GM12801 (cell line): Measurements from ENCODE around the gene LOXL3.

Experiments used
- CTCF ChIP-seq: IDR thresholded peaks from one replicate; pipeline ENCODE4 v1.5.1; 2011; ENCODE audit warnings: control low read depth; ENCODE audit not compliant: insufficient read length; ENCODE audit errors: extremely low read depth

The LOXL3 gene

DNA sequence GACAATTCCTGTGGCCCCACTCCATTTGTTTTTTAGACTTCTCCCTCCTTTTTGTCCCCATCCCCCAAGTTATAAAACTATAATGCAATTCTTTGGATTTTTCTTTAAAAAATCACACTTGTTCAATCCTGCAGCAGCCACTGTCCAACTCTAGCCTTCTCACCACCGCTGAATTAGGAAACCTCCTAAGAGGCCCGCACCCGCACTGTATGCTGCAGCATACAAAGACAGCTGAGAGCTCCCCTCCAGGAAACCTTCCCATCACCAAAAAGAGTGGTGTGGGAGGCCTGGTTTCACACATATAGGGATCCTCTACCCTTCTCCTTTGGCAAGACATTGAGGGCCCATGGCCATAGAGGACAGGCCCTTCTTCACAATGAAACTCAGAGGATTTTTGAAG lies 49.2 kb downstream of the LOXL3 start:
- TF ChIP-seq CTCF, result no peak

- TF ChIP-seq CTCF, result no peak
These were observed 50.0 kb downstream of the LOXL3 start for GRCh38 chr2:74503506-74504475.

- no peak for TF ChIP-seq CTCF
These were observed 50.8 kb downstream of the LOXL3 start for GRCh38 chr2:74502720-74503505.

DNA sequence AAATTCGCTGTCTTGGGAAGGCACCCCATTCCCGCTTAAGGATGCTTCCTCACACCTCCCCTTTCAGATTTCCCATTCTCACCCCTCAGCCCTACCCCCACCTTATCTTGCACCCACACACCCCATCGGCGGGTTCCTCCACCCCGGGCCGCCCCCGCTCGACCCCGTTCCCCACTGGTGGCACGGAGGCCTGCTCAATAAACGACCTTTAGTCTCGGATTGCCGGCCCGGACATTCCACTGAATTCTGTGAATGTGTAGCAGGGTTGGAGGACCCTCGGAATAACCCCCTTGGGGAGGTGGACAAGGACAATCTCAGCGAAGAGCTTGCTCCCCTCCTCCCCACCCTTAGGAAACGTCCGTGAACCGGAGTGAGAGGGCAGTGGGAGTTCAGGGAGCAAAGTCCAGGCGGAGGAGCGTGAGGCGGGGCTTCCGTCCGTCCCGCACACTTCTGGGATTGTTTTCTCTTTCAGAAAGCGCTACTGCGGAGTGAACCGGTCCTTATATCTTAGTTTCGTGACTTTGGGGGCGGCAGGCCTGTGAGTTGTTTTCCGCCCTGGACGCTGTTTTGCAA lies 51.5 kb downstream of the LOXL3 start:
- no peak for TF ChIP-seq CTCF

DNA sequence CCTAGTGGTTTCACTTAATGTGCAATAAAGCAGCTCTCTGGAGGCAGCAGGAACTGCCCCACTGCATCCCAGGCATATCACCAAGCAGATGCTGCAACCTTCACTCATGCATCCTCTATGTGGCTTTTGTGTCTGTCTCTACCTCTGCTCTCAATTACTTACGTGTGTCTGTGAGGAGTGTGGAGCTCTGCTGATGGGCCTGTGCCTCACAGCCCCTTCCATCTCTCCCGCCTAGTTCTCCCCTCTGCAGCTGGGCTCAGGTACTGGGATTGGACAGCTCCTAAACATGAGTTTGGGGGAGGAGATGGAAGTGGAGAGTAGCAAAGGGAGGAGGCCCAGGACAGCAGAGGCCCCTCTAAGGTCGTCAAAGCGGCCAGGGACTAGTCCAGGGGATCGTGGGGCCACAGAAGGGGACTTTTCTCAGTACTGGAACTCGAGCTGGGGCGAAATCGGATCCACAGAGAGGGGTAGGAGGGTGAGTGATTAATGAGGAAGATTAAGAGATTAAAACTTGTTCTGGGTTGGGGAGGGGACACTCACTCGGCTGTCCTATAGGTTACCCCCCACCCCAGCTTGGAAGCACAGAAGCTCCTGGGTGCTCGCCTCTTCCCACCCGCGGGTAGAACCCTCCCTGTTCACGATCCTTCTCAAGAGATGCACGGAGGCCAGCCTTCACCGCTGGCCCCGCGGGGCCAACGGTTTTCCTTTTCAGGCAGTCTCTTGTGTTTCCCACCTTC lies 52.2 kb downstream of the LOXL3 start:
- TF ChIP-seq CTCF, result no peak

GRCh38 chr2:74500578-74500946 lies 53.2 kb downstream of the LOXL3 start:
- no peak for TF ChIP-seq CTCF
